H1 (cell line): ENCODE data around the gene STK16. TPM values are rescaled to one million over a fixed set of nuclear protein-coding genes. Genes with fewer than 3 reads are reported as not detected.

Source experiments
- CTCF ChIA-PET: fragments of 300-600 bp; sonication (Branson Sonifier 250); formaldehyde crosslinking; loops from one replicate; lab custom pipeline; 2021; ENCODE audit not compliant: partially characterized antibody; lab: Charles Lee
- POLR2A ChIA-PET: fragments of 300-600 bp; sonication (Branson Sonifier 250); formaldehyde crosslinking; loops from one replicate; lab custom pipeline; 2021; ENCODE audit warnings: inconsistent platforms; ENCODE audit not compliant: partially characterized antibody; lab: Charles Lee
- DNase-seq, 2 experiments: peaks; one replicate each; pipeline versions ENCODE4 v3.0.0 to v3.0.0-alpha.2; 2010 to 2022; ENCODE audit warnings: low spot score in 2 of 2, low read depth in 1 of 2, mixed read lengths in 1 of 2
- FAIRE-seq: peaks from 2 replicates; lab custom pipeline; 2011; peaks lifted over from hg19 to GRCh38; lab: Jason Lieb, UNC
- H2AFZ ChIP-seq: 2 replicates; pipeline ENCODE4 v1.8.1; 2012; ENCODE audit warnings: low read length, inconsistent platforms
- H2AK5ac ChIP-seq: 2 replicates; pipeline ENCODE4 v1.6.1; 2013; ENCODE audit warnings: low read depth, low read length
- H2BK120ac ChIP-seq: replicated peaks from 2 replicates; pipeline ENCODE3; 2013; ENCODE audit warnings: low read depth, low read length, inconsistent platforms
- H2BK12ac ChIP-seq: 2 replicates; pipeline ENCODE4 v1.6.1; 2013; ENCODE audit warnings: low read depth, low read length
- H2BK15ac ChIP-seq: 2 replicates; pipeline ENCODE4 v1.6.1; 2013; ENCODE audit warnings: low read length
- H2BK20ac ChIP-seq: 2 replicates; pipeline ENCODE4 v1.6.1; 2013; ENCODE audit warnings: low read length
- H2BK5ac ChIP-seq: 2 replicates; pipeline ENCODE4 v1.6.1; 2013; ENCODE audit warnings: low read depth, low read length
- H3K14ac ChIP-seq: 2 replicates; pipeline ENCODE4 v1.6.1; 2013; ENCODE audit warnings: inconsistent platforms; ENCODE audit not compliant: insufficient read length
- H3K18ac ChIP-seq: 2 replicates; pipeline ENCODE4 v1.6.1; 2013; ENCODE audit warnings: low read length; ENCODE audit errors: extremely low read depth
- H3K23ac ChIP-seq: 2 replicates; pipeline ENCODE4 v1.6.1; 2013; ENCODE audit warnings: inconsistent platforms; ENCODE audit not compliant: insufficient read length
- H3K23me2 ChIP-seq: 2 replicates; pipeline ENCODE4 v1.6.1; 2013; ENCODE audit warnings: low read depth, low read length
- H3K27ac ChIP-seq: 2 replicates; pipeline ENCODE4 v1.6.1; 2011; ENCODE audit warnings: low read depth, low read length, inconsistent platforms
- H3K27me3 ChIP-seq, 4 experiments: replicated peaks in 1 of 4; 1 replicate in 1 of 4; 2 replicates in 3 of 4; pipeline versions ENCODE4 v1.6.1 to v1.8.1; 2011 to 2013; ENCODE audit warnings: low read length in 3 of 4, mild to moderate bottlenecking in 3 of 4, inconsistent platforms in 2 of 4, mixed read lengths in 2 of 4, moderate library complexity in 1 of 4; ENCODE audit not compliant: control insufficient read depth in 3 of 4, insufficient read depth in 3 of 4; ENCODE audit errors: extremely low read depth in 1 of 4
- H3K36me3 ChIP-seq, 4 experiments: 2 replicates each; pipeline versions ENCODE4 v1.6.1 to v1.8.1; 2011 to 2013; ENCODE audit warnings: mild to moderate bottlenecking in 4 of 4, low read length in 3 of 4, moderate library complexity in 2 of 4, control low read depth in 1 of 4, inconsistent platforms in 1 of 4; ENCODE audit not compliant: insufficient read depth in 4 of 4, control insufficient read depth in 2 of 4
- H3K4ac ChIP-seq: replicated peaks from 2 replicates; pipeline ENCODE3; 2013; ENCODE audit warnings: low read length, low read depth, mixed read lengths, inconsistent platforms; ENCODE audit not compliant: insufficient read length
- H3K4me1 ChIP-seq, 4 experiments: replicated peaks in 1 of 4; 1 replicate in 1 of 4; 2 replicates in 3 of 4; pipeline versions ENCODE4 v1.6.1 to v1.8.1; 2011 to 2013; ENCODE audit warnings: low read length in 3 of 4, inconsistent platforms in 2 of 4, mixed read lengths in 1 of 4; ENCODE audit not compliant: insufficient read depth in 4 of 4, control insufficient read depth in 3 of 4
- H3K4me2 ChIP-seq, 2 experiments: 2 replicates each; pipeline versions ENCODE4 v1.6.1 to v1.8.1; 2011 to 2013; ENCODE audit warnings: low read depth in 2 of 2, low read length in 2 of 2, control low read depth in 1 of 2, inconsistent platforms in 1 of 2, mild to moderate bottlenecking in 1 of 2; ENCODE audit not compliant: insufficient read depth in 1 of 2
- H3K4me3 ChIP-seq, 4 experiments: fragments of 200-600, 300-600 bp in 1 of 4; sonication (generic), shearing (Covaris generic), sonication (Bioruptor Twin) in 1 of 4; 2 replicates each; pipeline versions ENCODE4 v1.5.1 to v1.8.1; 2011 to 2016; ENCODE audit warnings: low read length in 4 of 4, low read depth in 3 of 4, control low read depth in 2 of 4, inconsistent platforms in 2 of 4, mild to moderate bottlenecking in 2 of 4, mixed read lengths in 1 of 4, moderate library complexity in 1 of 4; ENCODE audit not compliant: insufficient read depth in 2 of 4; ENCODE audit errors: extremely low read depth in 1 of 4
- H3K56ac ChIP-seq: replicated peaks from 2 replicates; pipeline ENCODE3; 2013; ENCODE audit warnings: low read depth, mild to moderate bottlenecking, mixed read lengths, low read length, inconsistent platforms; ENCODE audit not compliant: insufficient read length
- H3K79me1 ChIP-seq: 2 replicates; pipeline ENCODE4 v1.6.1; 2013; ENCODE audit warnings: low read depth, low read length, control low read depth
- H3K79me2 ChIP-seq, 2 experiments: 2 replicates each; pipeline versions ENCODE4 v1.6.1 to v1.8.1; 2012 to 2013; ENCODE audit warnings: low read length in 2 of 2, mild to moderate bottlenecking in 2 of 2, inconsistent platforms in 1 of 2; ENCODE audit not compliant: insufficient read depth in 2 of 2, control insufficient read depth in 1 of 2
- H3K9ac ChIP-seq, 4 experiments: replicated peaks in 1 of 4; 1 replicate in 1 of 4; 2 replicates in 3 of 4; pipeline versions ENCODE4 v1.6.1 to v1.8.1; 2011 to 2013; ENCODE audit warnings: low read depth in 3 of 4, low read length in 3 of 4, control low read depth in 2 of 4, mild to moderate bottlenecking in 2 of 4, moderate library complexity in 2 of 4, inconsistent platforms in 1 of 4; ENCODE audit errors: extremely low read depth in 1 of 4
- H3K9me3 ChIP-seq, 2 experiments: 2 replicates each; pipeline versions ENCODE4 v1.6.1 to v1.8.1; 2012 to 2013; ENCODE audit warnings: mild to moderate bottlenecking in 2 of 2, moderate library complexity in 2 of 2, control low read depth in 1 of 2, inconsistent platforms in 1 of 2, low read depth in 1 of 2, low read length in 1 of 2, mixed read lengths in 1 of 2; ENCODE audit not compliant: insufficient read depth in 2 of 2
- H4K20me1 ChIP-seq, 2 experiments: replicated peaks in 1 of 2; 2 replicates each; pipeline versions ENCODE3 to v1.8.1; 2011 to 2013; ENCODE audit warnings: inconsistent platforms in 2 of 2, low read length in 2 of 2, mild to moderate bottlenecking in 1 of 2; ENCODE audit not compliant: insufficient read depth in 2 of 2, control insufficient read depth in 1 of 2
- H4K5ac ChIP-seq: 2 replicates; pipeline ENCODE4 v1.6.1; 2013; ENCODE audit warnings: low read length, low read depth, mixed read lengths, inconsistent platforms; ENCODE audit not compliant: insufficient read length
- H4K8ac ChIP-seq: 2 replicates; pipeline ENCODE4 v1.8.0; 2013; ENCODE audit warnings: mild to moderate bottlenecking, moderate library complexity, low read length, inconsistent platforms; ENCODE audit not compliant: insufficient read depth; ENCODE audit errors: extremely low read depth
- H4K91ac ChIP-seq: replicated peaks from 2 replicates; pipeline ENCODE3; 2013; ENCODE audit warnings: low read length, mixed read lengths, inconsistent platforms; ENCODE audit not compliant: insufficient read length
- CHD2 ChIP-seq: IDR thresholded peaks from 2 replicates; pipeline ENCODE4 v1.6.1; 2012; ENCODE audit warnings: low read length, improper control_type of control experiment
- NRF1 ChIP-seq: IDR thresholded peaks from 2 replicates; pipeline ENCODE4 v1.6.1; 2011; ENCODE audit warnings: mild to moderate bottlenecking, low read depth, low read length, improper control_type of control experiment
- SUZ12 ChIP-seq: fragments of 200-600 bp; sonication (generic); IDR thresholded peaks from 2 replicates; pipeline ENCODE4 v1.6.1; 2012; ENCODE audit warnings: mild to moderate bottlenecking, inconsistent platforms, low read length, moderate library complexity, mixed read lengths
- WGBS, 2 experiments: shearing (Covaris generic) in 1 of 2; methylation state at CpG; one replicate each; pipeline versions ENCODE4 v1.1.6 to v1.1.7; 2013 to 2015; ENCODE audit warnings: low lambda C conversion rate in 2 of 2, mixed read lengths in 2 of 2, inconsistent platforms in 1 of 2, low coverage in 1 of 2, missing lambda C conversion rate in 1 of 2; ENCODE audit not compliant: insufficient replicate concordance in 2 of 2, insufficient coverage in 1 of 2, insufficient read length in 1 of 2; ENCODE audit errors: extremely low coverage in 1 of 2, missing lambda C conversion rate in 1 of 2; 5-methylcytosine and 5-hydroxymethylcytosine counted together
- polyA plus RNA-seq, 7 experiments: library from polyadenylated mRNA; depleted of rRNA in 3 of 7; stranded (reverse) in 5 of 7; unstranded in 2 of 7; fragments of >200 nt in 5 of 7; fragments of 200-250 nt in 2 of 7; gene quantifications; 1 replicate in 5 of 7; 2 replicates in 1 of 7; 4 replicates in 1 of 7; pipeline versions ENCODE4 v1.2.1 to v1.2.3, GENCODE V29; 2011 to 2013; ENCODE audit warnings: missing spikeins in 2 of 7, mixed read lengths in 2 of 7
- total RNA-seq: library from RNA; stranded (reverse); fragmentation: NEBNext Ultra II Directional; extraction: Animal tissue kit (Norgen Biotek cat#: 25700); gene quantifications from 2 replicates; pipeline ENCODE4 v1.2.1, GENCODE V29; 2021
- TF ChIP-seq, protein P1 (sequence below): IDR thresholded peaks from 2 replicates; pipeline ENCODE4 v1.6.1; 2012; ENCODE audit warnings: low read length, inconsistent platforms

Gene STK16
- total and polyA plus RNA-seq, 2 of the 8 experiments (the other 6 are each of a cell fraction or from before 2014, with no cell fraction given) = 21.3 to 51.4 TPM

- DNase-seq (no peak), FAIRE-seq (no peak)
- H2BK20ac ChIP-seq = no peak overlapping the region
- no peak overlapping the region for H3K9ac ChIP-seq
- no peak overlapping the region for H4K91ac ChIP-seq
- H3K4me2 ChIP-seq = no peak overlapping the region
- H3K23me2 ChIP-seq = peaks cover 10% of the 10 kb centered on the region
- no peak overlapping the region for H3K23ac ChIP-seq
- no peak overlapping the region for H2AK5ac ChIP-seq
- H4K20me1 ChIP-seq = peaks cover 0 to 2% of the 10 kb centered on the region in 2 experiments
- H4K8ac ChIP-seq = no peak overlapping the region
- H3K36me3 ChIP-seq = peaks cover 0 to 4% (median 0%) of the 10 kb centered on the region in 4 experiments; a peak in 1 of 8 replicates
- H2AFZ ChIP-seq = no peak overlapping the region
- POLR2A ChIA-PET = interaction anchor here (1.2 to 6.1 kb wide), 2 partner anchors 9 to 14 kb away, joined by 3 to 101 read pairs; partner anchors contain the start of gene ABCB6
- no peaks in the 10 kb centered on the region for H3K27me3 ChIP-seq
- H3K9me3 ChIP-seq = no peaks in the 10 kb centered on the region; a peak in 1 of 4 replicates
- no peak overlapping the region for H3K18ac ChIP-seq
- CTCF ChIA-PET = interaction anchor here (0.6 to 2.0 kb wide), 4 partner anchors 13 to 128 kb away, joined by 4 to 6 read pairs (median 4); no protein-coding TSS in a partner anchor
- H3K27ac ChIP-seq = no peak overlapping the region
- H4K5ac ChIP-seq = no peak overlapping the region
- no peak overlapping the region for H3K4me3 ChIP-seq
- H3K4me1 ChIP-seq = peaks cover 0 to 6% (median 3%) of the 10 kb centered on the region in 4 experiments; a peak in 5 of 7 replicates
- no peak overlapping the region for H2BK120ac ChIP-seq
- H3K79me2 ChIP-seq = no peaks in the 10 kb centered on the region
- H3K14ac ChIP-seq = no peak overlapping the region
- H2BK15ac ChIP-seq = no peak overlapping the region
- 87% methylated on average over 7 of the region's 7 CpGs; no CpG with 5 or more reads in 1 of the 2 experiments for WGBS, 2 experiments
- no peak overlapping the region for H3K4ac ChIP-seq
- H3K79me1 ChIP-seq = no peaks in the 10 kb centered on the region
- H2BK12ac ChIP-seq = no peak overlapping the region
- H2BK5ac ChIP-seq = no peak overlapping the region
- no peak overlapping the region for H3K56ac ChIP-seq
- TF ChIP-seq, protein P1, sequence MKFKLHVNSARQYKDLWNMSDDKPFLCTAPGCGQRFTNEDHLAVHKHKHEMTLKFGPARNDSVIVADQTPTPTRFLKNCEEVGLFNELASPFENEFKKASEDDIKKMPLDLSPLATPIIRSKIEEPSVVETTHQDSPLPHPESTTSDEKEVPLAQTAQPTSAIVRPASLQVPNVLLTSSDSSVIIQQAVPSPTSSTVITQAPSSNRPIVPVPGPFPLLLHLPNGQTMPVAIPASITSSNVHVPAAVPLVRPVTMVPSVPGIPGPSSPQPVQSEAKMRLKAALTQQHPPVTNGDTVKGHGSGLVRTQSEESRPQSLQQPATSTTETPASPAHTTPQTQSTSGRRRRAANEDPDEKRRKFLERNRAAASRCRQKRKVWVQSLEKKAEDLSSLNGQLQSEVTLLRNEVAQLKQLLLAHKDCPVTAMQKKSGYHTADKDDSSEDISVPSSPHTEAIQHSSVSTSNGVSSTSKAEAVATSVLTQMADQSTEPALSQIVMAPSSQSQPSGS = no peak
- no peak for TF ChIP-seq CHD2
- TF ChIP-seq NRF1 = no peak
- no peak for TF ChIP-seq SUZ12
Observed at GRCh38 chr2:219204425-219205164, 40.7 kb upstream of the STK16 start.
